ENCODE results near the gene ZNF57. TPM values are rescaled to one million over a fixed set of nuclear protein-coding genes. Genes with fewer than 3 reads are reported as not detected.

The ZNF57 gene
- total and polyA plus RNA-seq, 2 of the 13 experiments (the other 11 are each of a cell fraction or from before 2014, with no cell fraction given), result 6.6 to 17.5 TPM

GRCh38 chr19:2926341-2927031 lies 25.8 kb downstream of the ZNF57 start:
- no peaks in the 10 kb centered on the region for H3K27me3 ChIP-seq (ENCODE audit: control insufficient read depth in 1 of 2, insufficient read depth in 2 of 2, low read length in 2 of 2)
- 96% methylated on average over 32 of the region's 53 CpGs for WGBS (ENCODE audit: low lambda C conversion rate)
- no peaks in the 10 kb centered on the region for H3K79me2 ChIP-seq (ENCODE audit: insufficient read depth, low read length)
- DNase-seq (ENCODE audit: low spot score) (no peak), ATAC-seq (no peak), FAIRE-seq (no peak)
- H3K9me3 ChIP-seq (ENCODE audit: low read length), result no peaks in the 10 kb centered on the region
- ChIA-PET POLR2A (no interaction called here), CTCF (ENCODE audit: low intra/inter-chr PET ratio, low total read pairs) (no interaction called here)
- no peak overlapping the region for H2AFZ ChIP-seq (ENCODE audit: low read length)
- intact Hi-C loops (cut with micrococcal nuclease; ENCODE audit: unreplicated experiment) (no loop called here), in situ Hi-C loops (cut with HindIII; ENCODE audit: extremely low pct_ligation_motif_present, low pct_unique_long_range_greater_than_20kb) (no loop called here)
- H3K4me3 ChIP-seq (replicated peaks in 1 of 3; ENCODE audit: insufficient read depth in 1 of 3, low read depth in 2 of 3, low read length in 3 of 3), result no peak overlapping the region
- no peak for TF ChIP-seq TARDBP (CRISPR knock-in tag; IDR thresholded peaks at IDR 0.05)
- TF ChIP-seq AGO2 (optimal IDR thresholded peaks at IDR 0.05; ENCODE audit: low read depth, low read length), result peak; percentile 83
- TF ChIP-seq CEBPB (IDR thresholded peaks at IDR 0.05; ENCODE audit: borderline replicate concordance, low read depth, low read length), result peak; percentile 70; the same call in 1 of the 2 replicates
- no peak overlapping the region for H3K27ac ChIP-seq (ENCODE audit: extremely low read length, insufficient read depth, low read length)
- no TSS peak for BruUV-seq (replicated peaks)
- peaks cover 12% of the 10 kb centered on the region for H3K4me1 ChIP-seq (ENCODE audit: insufficient read depth, low read length)
- H3K4me2 ChIP-seq (ENCODE audit: low read depth, low read length), result no peak overlapping the region
- H3K36me3 ChIP-seq (replicated peaks in 1 of 2; ENCODE audit: control insufficient read depth in 1 of 2, insufficient read depth in 2 of 2, low read length in 2 of 2), result peaks cover 0 to 3% of the 10 kb centered on the region in 2 experiments; a peak in 1 of 5 replicates
- no peak overlapping the region for H3K9ac ChIP-seq (ENCODE audit: insufficient read depth, low read depth, low read length)
- H4K20me1 ChIP-seq (ENCODE audit: insufficient read depth, low read length), result no peaks in the 10 kb centered on the region

GRCh38 chr19:2927032-2927430 lies 26.3 kb downstream of the ZNF57 start:
- BruUV-seq (replicated peaks), result no TSS peak
- intact Hi-C loops (cut with micrococcal nuclease; ENCODE audit: unreplicated experiment), result no loop called here
- Histone ChIP-seq H4K20me1 (ENCODE audit: insufficient read depth, low read length) (no peaks in the 10 kb centered on the region), H3K36me3 (replicated peaks in 1 of 2; ENCODE audit: control insufficient read depth in 1 of 2, insufficient read depth in 2 of 2, low read length in 2 of 2) (peaks cover 0 to 3% of the 10 kb centered on the region in 2 experiments; a peak in 1 of 5 replicates), H3K27ac (ENCODE audit: extremely low read length, insufficient read depth, low read length) (no peak overlapping the region), H2AFZ (ENCODE audit: low read length) (no peak overlapping the region), H3K9me3 (ENCODE audit: low read length) (no peaks in the 10 kb centered on the region), H3K4me2 (ENCODE audit: low read depth, low read length) (no peak overlapping the region), H3K4me3 (replicated peaks in 1 of 3; ENCODE audit: insufficient read depth in 1 of 3, low read depth in 2 of 3, low read length in 3 of 3) (no peak overlapping the region), H3K79me2 (ENCODE audit: insufficient read depth, low read length) (no peaks in the 10 kb centered on the region), H3K9ac (ENCODE audit: insufficient read depth, low read depth, low read length) (no peak overlapping the region), H3K27me3 (ENCODE audit: control insufficient read depth in 1 of 2, insufficient read depth in 2 of 2, low read length in 2 of 2) (no peaks in the 10 kb centered on the region), H3K4me1 (ENCODE audit: insufficient read depth, low read length) (peaks cover 12% of the 10 kb centered on the region)
- POLR2A ChIA-PET, result no interaction called here
- WGBS (ENCODE audit: low lambda C conversion rate), result 96% methylated on average over 18 of the region's 18 CpGs
- no peak for ATAC-seq
- in situ Hi-C loops (cut with HindIII; ENCODE audit: extremely low pct_ligation_motif_present, low pct_unique_long_range_greater_than_20kb), result no loop called here
- DNase-seq (ENCODE audit: low spot score), result no peak
- TF ChIP-seq ZGPAT (CRISPR knock-in tag; IDR thresholded peaks at IDR 0.05) (no peak), TFAP4 (IDR thresholded peaks at IDR 0.05; ENCODE audit: borderline replicate concordance, low read depth) (no peak)
- no peak for FAIRE-seq
- CTCF ChIA-PET (ENCODE audit: low intra/inter-chr PET ratio, low total read pairs), result no interaction called here
